Measurements from ENCODE around the gene FAM241B. TPM values are rescaled to one million over a fixed set of nuclear protein-coding genes. Genes with fewer than 3 reads are reported as not detected.

Gene FAM241B
- total RNA-seq, 1 experiment from 2014 or later, result 18.0 TPM

- H3K36me3 ChIP-seq (ENCODE audit: control insufficient read depth in 1 of 2, insufficient read depth in 2 of 2, low read length in 2 of 2), result no peaks in the 10 kb centered on the region
- no peaks in the 10 kb centered on the region for H4K20me1 ChIP-seq (ENCODE audit: insufficient read depth)
- DNase-seq (ENCODE audit: low read depth, low spot score) (no peak), ATAC-seq (no peak)
- intact Hi-C loops (cut with micrococcal nuclease), result no loop called here
- 0 out of 4 replicates have a peak, but pooled peaks cover 0 to 9% of the 10 kb centered on the region in 2 experiments for H3K9me3 ChIP-seq (ENCODE audit: control insufficient read depth in 1 of 2, insufficient read depth in 1 of 2, low read depth in 1 of 2, low read length in 2 of 2)
- H3K4me1 ChIP-seq (ENCODE audit: control insufficient read depth in 1 of 2, insufficient read depth in 2 of 2, low read length in 2 of 2), result no peaks in the 10 kb centered on the region
- no peaks in the 10 kb centered on the region for H3K79me2 ChIP-seq (ENCODE audit: insufficient read depth, low read length)
- H3K27me3 ChIP-seq (ENCODE audit: insufficient read depth, low read length), result no peaks in the 10 kb centered on the region
- RAD21 ChIA-PET (ENCODE audit: low non-redundant PET in 1 of 2, low total read pairs in 2 of 2, uncharacterized antibody in 2 of 2, unreplicated experiment in 2 of 2), result no interaction called here
- no peak overlapping the region for H3K4me3 ChIP-seq (replicated peaks in 1 of 2; ENCODE audit: low read depth in 1 of 2, low read length in 2 of 2)
- H3K27ac ChIP-seq (ENCODE audit: low read depth, low read length), result no peak overlapping the region
- BruUV-seq (replicated peaks), result no TSS peak
- H3K9ac ChIP-seq (ENCODE audit: low read length), result no peak overlapping the region
- H3K4me2 ChIP-seq (ENCODE audit: low read length), result no peak overlapping the region
- no peak for TF ChIP-seq YY1 (IDR thresholded peaks at IDR 0.05; ENCODE audit: extremely low read depth, insufficient replicate concordance, low read depth, low read length)
- TF ChIP-seq RAD21 (IDR thresholded peaks at IDR 0.05; ENCODE audit: low read depth), result no peak
- TF ChIP-seq ZNF274 (IDR thresholded peaks at IDR 0.05; ENCODE audit: low read depth, low read length), result no peak
- TF ChIP-seq POLR2AphosphoS5 (IDR thresholded peaks at IDR 0.05; ENCODE audit: low read depth, low read length), result no peak
- no peak for TF ChIP-seq ZFX (IDR thresholded peaks at IDR 0.05)
- no peak for TF ChIP-seq JUND (IDR thresholded peaks at IDR 0.05)
- TF ChIP-seq CBX3 (IDR thresholded peaks at IDR 0.05; ENCODE audit: low read depth), result no peak
- no peak for TF ChIP-seq EZH2 (IDR thresholded peaks at IDR 0.05)
- no peaks in the 10 kb centered on the region for H3K9me2 ChIP-seq (ENCODE audit: insufficient read depth)
- no peak overlapping the region for H2AFZ ChIP-seq (ENCODE audit: low read depth, low read length, poor library complexity, severe bottlenecking)
- POLR2A ChIA-PET, result no interaction called here
- CTCF ChIA-PET, result no interaction called here
Observed at GRCh38 chr10:69609077-69609476, 21.0 kb upstream of the FAM241B start.

- Histone ChIP-seq H3K9me3 (ENCODE audit: control insufficient read depth in 1 of 2, insufficient read depth in 1 of 2, low read depth in 1 of 2, low read length in 2 of 2) (0 out of 4 replicates have a peak, but pooled peaks cover 0 to 9% of the 10 kb centered on the region in 2 experiments), H3K9me2 (ENCODE audit: insufficient read depth) (no peaks in the 10 kb centered on the region), H3K4me2 (ENCODE audit: low read length) (no peak overlapping the region), H3K27me3 (ENCODE audit: insufficient read depth, low read length) (no peaks in the 10 kb centered on the region), H3K4me3 (replicated peaks in 1 of 2; ENCODE audit: low read depth in 1 of 2, low read length in 2 of 2) (no peak overlapping the region), H3K36me3 (ENCODE audit: control insufficient read depth in 1 of 2, insufficient read depth in 2 of 2, low read length in 2 of 2) (no peaks in the 10 kb centered on the region), H3K79me2 (ENCODE audit: insufficient read depth, low read length) (no peaks in the 10 kb centered on the region), H3K4me1 (ENCODE audit: control insufficient read depth in 1 of 2, insufficient read depth in 2 of 2, low read length in 2 of 2) (no peaks in the 10 kb centered on the region; a peak in 1 of 4 replicates), H2AFZ (ENCODE audit: low read depth, low read length, poor library complexity, severe bottlenecking) (no peak overlapping the region), H3K9ac (ENCODE audit: low read length) (no peak overlapping the region), H4K20me1 (ENCODE audit: insufficient read depth) (no peaks in the 10 kb centered on the region), H3K27ac (ENCODE audit: low read depth, low read length) (no peak overlapping the region)
- intact Hi-C loops (cut with micrococcal nuclease), result no loop called here
- ChIA-PET POLR2A (no interaction called here), RAD21 (ENCODE audit: low non-redundant PET in 1 of 2, low total read pairs in 2 of 2, uncharacterized antibody in 2 of 2, unreplicated experiment in 2 of 2) (no interaction called here), CTCF (no interaction called here)
- ATAC-seq, result no peak
- no TSS peak for BruUV-seq (replicated peaks)
- DNase-seq (ENCODE audit: low read depth, low spot score), result no peak
- TF ChIP-seq EZH2phosphoT487 (IDR thresholded peaks at IDR 0.05; ENCODE audit: borderline replicate concordance) (no peak), CEBPB (IDR thresholded peaks at IDR 0.05; ENCODE audit: low read depth) (no peak), EGR1 (IDR thresholded peaks at IDR 0.05; ENCODE audit: low read depth) (no peak), ZBTB33 (IDR thresholded peaks at IDR 0.05; ENCODE audit: extremely low read depth, insufficient replicate concordance, low read length) (no peak), SIN3A (IDR thresholded peaks at IDR 0.05; ENCODE audit: low read depth) (no peak), ZNF274 (IDR thresholded peaks at IDR 0.05; ENCODE audit: low read depth, low read length) (no peak), ZFX (IDR thresholded peaks at IDR 0.05) (no peak), EZH2 (IDR thresholded peaks at IDR 0.05) (no peak), CBX3 (IDR thresholded peaks at IDR 0.05; ENCODE audit: low read depth) (no peak), JUND (IDR thresholded peaks at IDR 0.05) (no peak), TCF7L2 (IDR thresholded peaks at IDR 0.05; ENCODE audit: borderline replicate concordance, extremely low read depth, insufficient read depth, insufficient read length) (no peak), RAD21 (IDR thresholded peaks at IDR 0.05; ENCODE audit: low read depth) (no peak), CTCF (IDR thresholded peaks at IDR 0.05 in 2 of 3, conservative IDR thresholded peaks at IDR 0.05 in 1 of 3; ENCODE audit: borderline replicate concordance in 1 of 3, insufficient read depth in 1 of 3, low read depth in 2 of 3, low read length in 2 of 3) (no peak), ATF3 (IDR thresholded peaks at IDR 0.05) (no peak), POLR2A (IDR thresholded peaks at IDR 0.05; ENCODE audit: borderline replicate concordance, extremely low read depth, insufficient read depth, insufficient read length) (no peak), YY1 (IDR thresholded peaks at IDR 0.05; ENCODE audit: extremely low read depth, insufficient replicate concordance, low read depth, low read length) (no peak), SP1 (IDR thresholded peaks at IDR 0.05; ENCODE audit: low read depth) (no peak)
Observed at GRCh38 chr10:69612760-69613159, 17.3 kb upstream of the FAM241B start.

Data from HCT116 (cell line).